NCI-H510A (cell line): ENCODE data around the gene GALNT15.

Source experiments
- DNase-seq: peaks from one replicate; lab custom pipeline; 2025; lab: John Stamatoyannopoulos, UW

GALNT15 gene

GRCh38 chr3:16227566-16227965 is 53.1 kb downstream of the GALNT15 start:
- DNase-seq: no peak

DNA sequence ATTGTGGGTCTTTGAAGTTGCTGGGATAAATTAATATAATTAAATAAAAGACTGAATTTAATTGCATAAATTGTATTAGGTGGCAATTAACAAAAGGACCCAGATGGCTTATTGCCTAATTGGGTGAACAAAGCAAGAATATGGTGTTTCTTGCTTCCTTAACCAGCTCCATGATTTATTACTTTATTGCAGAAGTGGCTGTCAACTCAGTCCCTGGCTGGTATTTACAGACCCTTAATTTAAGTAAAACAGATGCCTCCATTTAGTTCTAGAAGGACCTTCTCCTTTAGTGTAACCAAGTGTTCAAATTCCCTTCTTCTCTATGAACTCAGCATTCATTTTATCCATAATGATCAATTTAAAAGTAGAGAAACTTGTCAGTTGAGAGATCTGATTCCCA is 55.2 kb downstream of the GALNT15 start:
- DNase-seq: no peak

DNA sequence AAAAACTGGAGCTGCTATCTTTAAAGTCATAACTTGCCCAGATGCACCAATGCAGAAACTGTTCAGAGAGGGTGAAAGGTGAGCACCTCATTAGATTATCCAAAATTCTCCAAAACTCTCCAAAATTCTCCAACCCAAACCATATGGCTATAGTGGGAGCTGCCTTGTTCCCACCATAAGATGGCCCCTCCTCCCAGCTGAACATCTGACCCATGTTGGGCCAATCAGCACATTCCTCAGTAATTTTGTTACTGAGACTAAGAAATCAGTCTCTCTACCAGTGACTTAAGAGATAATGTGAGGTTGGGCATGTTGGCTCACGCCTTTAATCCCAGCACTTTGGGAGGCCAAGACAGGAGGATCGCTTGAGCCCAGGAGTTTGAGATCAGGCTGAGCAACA is 57.5 kb downstream of the GALNT15 start:
- DNase-seq: no peak

GRCh38 chr3:16233806-16234205 is 59.3 kb downstream of the GALNT15 start:
- DNase-seq: no peak

- DNase-seq: no peak
Measured at GRCh38 chr3:16234281-16234680, 59.8 kb downstream of the GALNT15 start.

DNA sequence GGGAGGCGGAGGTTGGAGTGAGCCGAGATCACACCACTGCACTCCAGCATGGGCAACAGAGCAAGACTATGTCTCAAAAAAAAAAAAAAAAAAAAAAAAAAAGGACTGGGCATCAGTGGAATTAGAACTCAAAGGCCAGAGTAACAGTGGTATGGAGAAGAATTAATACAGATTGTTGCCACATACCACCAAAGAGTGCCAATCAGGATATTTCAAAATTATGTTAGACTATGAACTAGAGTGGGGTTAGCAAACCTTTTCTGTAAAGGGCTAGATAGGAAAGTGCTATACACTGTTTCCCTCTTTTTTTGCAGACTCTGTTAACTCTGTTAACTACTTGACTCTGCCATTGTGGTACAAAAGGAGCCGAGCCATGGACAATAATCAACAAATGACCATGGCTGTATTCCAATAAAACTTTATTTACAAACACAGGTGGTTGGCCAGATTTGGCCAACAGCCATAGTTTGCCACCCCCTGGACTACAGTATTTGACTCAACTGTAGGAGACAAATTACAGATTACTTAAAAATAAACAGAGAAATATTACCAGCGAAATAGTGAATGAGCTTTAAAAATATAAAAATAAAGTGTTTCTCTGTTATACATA is 61.7 kb downstream of the GALNT15 start:
- DNase-seq: no peak

- DNase-seq: no peak
Measured at GRCh38 chr3:16236856-16237393, 62.4 kb downstream of the GALNT15 start.

- no peak for DNase-seq
Measured at GRCh38 chr3:16239086-16239770, 64.7 kb downstream of the GALNT15 start.

- no peak for DNase-seq
Measured at GRCh38 chr3:16239780-16240179, 65.3 kb downstream of the GALNT15 start.

GRCh38 chr3:16240229-16241023 is 65.9 kb downstream of the GALNT15 start:
- DNase-seq: no peak

GRCh38 chr3:16241225-16241624 is 66.7 kb downstream of the GALNT15 start:
- no peak for DNase-seq

GRCh38 chr3:16242177-16242576 is 67.7 kb downstream of the GALNT15 start:
- DNase-seq: no peak

GRCh38 chr3:16243706-16244490 is 69.4 kb downstream of the GALNT15 start:
- no peak for DNase-seq

- DNase-seq: no peak
Measured at GRCh38 chr3:16245609-16246008, 71.1 kb downstream of the GALNT15 start.

- peak; percentile 18 for DNase-seq
Measured at GRCh38 chr3:16247282-16248061, 73.0 kb downstream of the GALNT15 start.

- DNase-seq: no peak
Measured at GRCh38 chr3:16248556-16248955, 74.1 kb downstream of the GALNT15 start.

DNA sequence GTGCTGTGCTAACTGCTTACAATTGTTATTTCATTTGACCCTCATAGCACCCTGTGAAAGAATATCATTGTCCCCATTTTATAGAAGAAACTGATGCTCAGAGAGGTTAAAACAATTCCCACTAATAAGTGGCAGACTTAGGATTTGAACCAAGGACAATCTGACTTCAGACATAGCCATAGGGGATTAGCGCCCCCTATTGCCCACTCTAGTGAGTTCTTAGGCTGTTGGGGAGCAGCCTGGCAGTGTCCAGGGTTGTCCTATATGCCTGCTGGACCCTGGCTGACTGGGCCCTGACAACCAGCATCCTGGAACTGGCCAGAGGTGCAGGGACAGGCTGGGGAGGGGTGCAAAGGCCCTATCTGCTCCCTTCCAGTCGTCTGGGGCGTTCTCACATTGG is 74.9 kb downstream of the GALNT15 start:
- DNase-seq: no peak

- no peak for DNase-seq
Measured at GRCh38 chr3:16249886-16250285, 75.4 kb downstream of the GALNT15 start.

DNA sequence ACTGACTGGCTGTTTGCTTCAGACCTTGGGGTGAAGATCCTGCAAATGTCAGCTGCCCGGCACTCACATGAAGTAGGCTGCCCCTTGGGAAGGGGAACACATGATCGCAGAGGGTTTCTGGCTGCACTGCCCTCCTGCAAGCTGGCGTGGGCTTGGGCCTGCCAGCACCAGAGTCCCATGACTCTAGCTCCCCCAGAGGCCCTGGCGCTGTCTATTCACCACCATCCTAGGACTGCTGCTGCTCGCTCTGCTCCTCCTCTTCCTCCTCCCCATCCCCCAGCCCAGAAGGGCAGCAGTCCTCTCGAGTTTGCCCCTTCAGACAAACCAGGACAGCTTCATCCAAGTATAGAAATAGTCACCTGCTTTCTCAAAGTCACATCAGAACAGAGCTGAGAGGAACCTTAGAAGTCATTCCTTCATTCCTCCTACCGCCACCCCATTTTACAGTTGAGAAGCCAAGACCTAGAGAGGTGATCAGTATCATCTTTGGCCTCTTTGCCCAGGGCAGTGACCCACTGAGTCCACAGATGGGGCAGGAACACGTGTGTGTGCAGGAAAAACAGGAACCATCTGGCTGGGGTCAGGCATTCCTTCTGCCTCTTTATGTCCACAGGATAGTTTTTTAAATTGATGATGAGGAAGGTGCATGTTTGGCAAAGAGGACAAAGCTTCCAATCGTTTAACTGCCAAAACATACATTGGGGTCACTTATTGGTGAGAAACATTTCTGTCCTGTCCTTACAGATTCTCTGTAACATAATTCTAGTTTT is 77.0 kb downstream of the GALNT15 start:
- no peak for DNase-seq

- DNase-seq: no peak
Measured at GRCh38 chr3:16252243-16252978, 77.9 kb downstream of the GALNT15 start.
